ENCODE data around the gene CAMKK1.

- no peak for TF ChIP-seq POLR2AphosphoS5 (IDR thresholded peaks at IDR 0.05; ENCODE audit: low read depth, low read length)
- TF ChIP-seq TAF1 (IDR thresholded peaks at IDR 0.05; ENCODE audit: borderline replicate concordance, insufficient read depth, low read length): no peak
These were observed 1.3 kb upstream of the CAMKK1 start for GRCh38 chr17:3894188-3894587.
